Measurements from ENCODE around the gene GRAMD2A.

The GRAMD2A gene

DNA sequence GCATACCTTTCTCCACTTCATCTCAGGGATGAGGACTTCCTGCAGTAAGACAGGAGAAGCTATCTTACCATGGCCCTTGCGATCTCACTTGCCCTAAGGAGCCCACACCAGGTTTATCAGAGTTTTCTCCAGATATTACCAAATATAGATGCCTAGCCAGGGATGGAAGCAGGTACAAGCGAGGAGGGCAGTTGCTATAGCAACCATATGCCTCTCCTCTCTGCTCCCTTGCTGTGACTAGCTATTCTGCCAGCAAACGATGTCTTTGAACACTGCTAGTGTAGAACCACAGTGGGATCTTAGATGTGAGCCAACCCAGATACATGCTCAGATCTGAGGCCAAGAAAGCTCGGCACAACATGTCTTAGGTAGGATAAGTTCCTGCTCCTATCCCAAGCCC is 33.9 kb downstream of the GRAMD2A start:
- DNase-seq = no peak

DNA sequence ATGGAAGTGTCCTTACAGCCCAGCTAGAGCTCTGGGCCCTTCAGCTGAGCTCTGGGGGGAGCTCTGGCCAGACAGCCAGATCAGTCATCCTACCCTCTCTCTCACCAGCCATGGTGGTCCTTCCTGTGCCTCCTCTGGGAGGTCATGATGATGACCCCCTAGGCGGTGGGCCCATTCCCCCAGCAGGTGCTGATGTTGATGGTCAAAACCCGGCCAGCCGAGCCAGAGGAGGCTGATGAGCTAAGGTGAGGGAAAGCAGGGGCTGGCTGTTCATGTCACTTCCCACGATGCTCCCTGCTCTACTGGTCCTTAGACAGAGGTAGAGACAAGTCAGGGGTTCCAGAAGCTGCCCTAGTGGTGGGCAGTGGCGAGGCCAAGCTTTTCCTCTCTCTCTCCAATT is 35.0 kb downstream of the GRAMD2A start:
- no peak for DNase-seq

DNA sequence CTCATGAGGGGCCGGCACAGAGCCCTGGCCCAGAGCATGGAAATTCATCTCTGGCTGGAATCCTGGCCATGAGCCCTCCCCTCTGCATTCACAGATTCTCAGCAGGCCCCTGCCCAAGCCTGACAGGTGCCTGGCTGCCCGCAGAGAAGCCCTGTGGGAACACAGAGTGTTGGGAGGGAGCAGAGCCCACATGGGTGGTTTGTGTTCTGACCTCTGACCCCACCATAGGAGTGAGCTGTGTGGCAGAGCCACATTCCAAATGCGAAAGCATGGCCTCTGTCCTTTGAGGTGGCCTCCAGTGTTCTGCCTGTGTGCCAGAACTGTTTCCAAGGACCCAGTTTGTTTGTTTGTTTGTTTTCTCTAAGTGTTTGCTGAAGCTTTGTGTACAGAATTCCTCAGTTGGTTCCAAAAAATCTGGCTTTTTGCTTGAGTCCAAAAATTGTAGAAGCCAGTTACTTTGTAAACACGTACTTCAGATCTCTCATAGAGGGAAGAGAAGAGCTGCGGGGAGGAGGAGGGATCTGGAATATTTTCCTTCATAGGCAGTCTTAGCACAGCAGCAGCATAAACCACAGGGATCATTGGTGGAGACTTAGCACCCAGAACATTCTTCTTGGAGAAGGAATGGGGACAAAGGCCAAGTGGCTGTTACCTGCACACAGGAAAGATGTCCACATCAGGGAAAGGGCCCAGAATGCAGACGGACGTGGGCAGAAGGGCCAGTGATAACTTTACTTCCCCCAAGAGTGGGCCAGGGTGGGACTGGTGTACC is 36.0 kb downstream of the GRAMD2A start:
- DNase-seq = no peak

DNA sequence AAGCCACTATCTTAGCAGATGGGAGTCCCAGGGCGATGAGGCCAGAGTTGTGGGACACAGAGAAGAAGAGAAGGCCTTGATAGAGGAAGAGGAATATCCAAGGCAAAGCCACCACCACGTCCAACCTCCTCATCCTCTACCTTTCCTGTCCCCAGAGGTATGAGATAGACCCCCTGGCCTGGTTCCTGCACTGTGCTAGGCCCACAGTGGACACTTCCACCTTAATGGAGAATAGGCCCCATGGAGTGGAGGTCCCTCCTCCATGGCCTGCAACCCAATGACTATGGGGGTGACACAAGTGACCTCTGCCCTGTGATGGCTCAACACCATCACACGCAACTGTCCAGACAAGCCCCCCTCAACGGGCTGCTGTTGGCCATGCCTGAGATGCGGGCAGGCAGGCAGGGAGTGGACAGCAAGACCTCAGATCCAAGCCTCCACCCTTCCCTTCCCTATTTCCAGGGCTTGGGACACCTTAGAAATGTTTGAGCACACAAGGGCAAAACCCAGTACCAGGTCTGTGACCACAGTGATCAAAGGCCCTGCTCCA is 36.8 kb downstream of the GRAMD2A start:
- no peak for DNase-seq

DNA sequence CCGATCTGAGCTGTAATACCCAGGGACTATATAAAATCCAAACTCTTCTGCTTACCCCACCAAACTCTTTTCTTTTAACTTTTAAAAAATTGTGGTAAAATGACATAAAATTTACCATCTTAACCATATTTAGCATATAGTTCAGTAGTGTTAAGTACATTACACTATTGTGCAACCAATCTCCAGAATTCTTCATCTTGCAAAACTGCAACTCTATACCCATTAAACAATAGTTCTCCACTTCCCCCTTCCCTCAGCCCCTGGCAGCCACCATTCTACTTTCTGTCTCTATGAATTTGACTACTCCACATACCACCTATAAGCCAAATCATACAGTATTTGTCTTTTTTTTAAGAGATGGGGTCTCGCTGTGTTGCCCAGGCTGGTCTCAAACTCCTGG is 40.7 kb downstream of the GRAMD2A start:
- DNase-seq = no peak

DNA sequence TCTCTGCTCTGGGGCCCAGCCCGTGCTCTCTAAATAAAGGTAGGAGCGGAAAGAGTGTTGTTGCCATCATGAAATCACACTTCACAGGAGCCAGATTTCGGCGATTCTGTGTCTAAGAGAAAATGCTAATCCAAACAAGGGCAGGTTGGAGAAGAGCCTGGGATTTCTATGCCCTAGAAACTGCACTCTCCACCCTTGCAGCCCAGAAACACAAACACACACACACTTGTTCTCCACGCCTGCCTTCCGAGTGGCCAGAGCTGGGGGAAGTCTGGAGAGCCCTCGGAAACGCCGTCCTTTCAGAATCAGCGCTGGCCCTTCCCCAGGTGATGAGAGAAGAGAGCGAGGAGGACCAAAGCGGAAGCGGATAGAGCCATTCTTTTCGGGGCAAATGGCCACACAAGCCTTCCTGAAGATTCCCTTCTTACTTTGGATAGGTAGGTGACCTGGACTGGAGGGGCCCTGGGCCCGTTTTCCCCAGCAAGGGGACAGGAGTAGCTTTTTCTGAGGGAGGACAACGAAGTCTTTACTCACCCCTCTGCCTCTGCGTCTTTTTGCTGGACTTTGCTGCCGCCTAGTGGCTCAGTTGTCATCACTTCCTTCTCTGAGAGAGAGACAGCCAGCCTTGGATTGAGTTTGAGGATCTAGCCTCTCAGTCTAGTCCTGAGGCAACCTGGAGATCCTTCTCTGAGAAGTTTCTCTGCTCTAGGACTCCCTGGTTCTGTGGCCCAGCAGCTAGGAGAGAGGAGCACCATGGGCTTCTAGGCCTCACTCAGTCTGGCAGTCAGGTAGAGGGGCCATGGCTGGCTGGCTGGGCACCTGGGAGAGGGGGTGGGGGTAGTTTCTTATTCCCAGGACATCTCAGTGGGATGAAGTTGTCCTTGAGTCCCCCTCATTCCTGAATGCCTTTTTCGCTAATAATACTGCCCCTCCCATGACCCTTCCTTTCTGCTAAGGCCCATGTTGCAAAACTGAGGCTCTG is 41.7 kb downstream of the GRAMD2A start:
- peak; percentile 40 for DNase-seq

DNA sequence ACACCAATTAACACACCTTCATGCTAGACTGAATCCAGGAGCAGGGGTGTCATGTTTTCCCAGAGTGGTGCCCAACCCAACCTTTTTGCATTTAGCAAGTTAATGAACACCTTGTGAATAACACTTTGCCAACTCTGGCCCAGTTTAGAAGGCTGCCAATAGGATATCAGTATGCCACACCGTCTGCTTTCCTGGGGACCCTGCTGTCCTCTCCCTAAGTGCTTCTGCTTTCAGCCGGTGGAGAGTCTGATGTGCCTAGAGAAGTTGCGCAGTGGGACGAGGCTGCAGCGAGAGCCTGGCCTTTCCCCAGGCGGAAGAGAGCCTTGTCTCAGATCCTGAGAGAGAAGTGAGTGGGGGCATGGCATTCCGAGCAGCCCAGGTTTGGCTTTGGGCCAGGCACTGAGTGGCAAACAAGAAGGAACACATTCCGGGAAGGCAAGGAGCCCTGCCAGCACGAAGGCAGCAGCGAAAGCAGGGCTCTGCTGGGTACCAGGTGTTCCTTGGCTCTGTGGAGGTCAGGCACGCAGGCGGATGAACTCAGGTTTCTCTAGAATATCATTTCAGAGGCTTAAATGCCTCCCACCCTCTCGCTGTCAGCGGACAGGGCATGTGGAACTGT is 42.5 kb downstream of the GRAMD2A start:
- DNase-seq = peak; percentile 35

DNA sequence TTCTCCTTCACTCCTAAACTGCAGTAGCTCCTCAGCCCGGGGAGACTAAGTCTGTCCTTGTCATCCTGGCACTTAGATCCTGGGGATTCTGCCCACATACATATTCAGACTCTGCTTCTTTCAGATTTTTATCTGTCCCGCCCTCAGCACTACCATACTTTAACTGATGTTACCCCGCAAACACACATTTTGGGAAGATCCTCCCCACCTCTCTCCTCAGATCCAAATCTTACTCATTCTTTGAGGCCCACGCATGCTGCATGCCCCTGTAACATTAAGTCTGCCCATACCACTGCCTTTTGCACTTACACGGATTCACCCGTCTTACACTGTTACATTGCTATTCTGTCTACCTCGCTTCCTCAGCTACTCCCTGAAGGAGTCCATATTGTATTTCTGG is 43.3 kb downstream of the GRAMD2A start:
- no peak for DNase-seq

DNA sequence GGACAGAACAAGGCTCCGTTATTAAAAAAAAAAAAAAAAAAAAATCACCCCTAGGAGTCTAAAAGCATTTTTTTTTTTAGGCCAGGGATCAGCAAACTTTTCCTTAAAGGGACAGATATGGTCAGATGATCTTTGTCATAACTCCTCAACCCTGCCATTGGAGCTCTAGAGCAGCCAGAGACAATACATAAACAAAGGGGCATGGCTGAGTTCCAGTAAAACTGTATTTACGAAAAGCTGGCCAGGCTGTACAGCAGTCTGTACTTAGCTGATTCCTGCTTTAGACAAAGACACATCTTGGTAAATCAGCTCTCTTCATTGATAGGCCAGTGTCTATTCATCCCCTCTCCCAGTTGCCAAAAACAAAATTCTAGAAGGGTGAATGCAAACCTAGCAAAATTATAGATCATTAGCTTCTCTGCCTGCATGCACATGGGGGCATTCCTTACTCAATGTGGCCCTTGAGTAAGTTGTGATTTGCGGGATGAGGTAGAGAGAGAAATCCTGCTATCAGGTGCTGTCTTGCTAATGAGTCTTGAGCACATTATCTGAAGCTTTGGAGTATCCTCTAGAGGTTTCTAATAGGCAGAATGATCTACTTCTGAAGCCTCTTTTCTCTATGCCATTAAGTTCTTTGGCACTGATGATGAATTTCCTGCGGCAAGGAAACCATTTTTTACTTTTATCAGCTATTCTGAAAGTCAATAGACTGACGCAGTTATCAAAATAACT is 44.2 kb downstream of the GRAMD2A start:
- DNase-seq = no peak

DNA sequence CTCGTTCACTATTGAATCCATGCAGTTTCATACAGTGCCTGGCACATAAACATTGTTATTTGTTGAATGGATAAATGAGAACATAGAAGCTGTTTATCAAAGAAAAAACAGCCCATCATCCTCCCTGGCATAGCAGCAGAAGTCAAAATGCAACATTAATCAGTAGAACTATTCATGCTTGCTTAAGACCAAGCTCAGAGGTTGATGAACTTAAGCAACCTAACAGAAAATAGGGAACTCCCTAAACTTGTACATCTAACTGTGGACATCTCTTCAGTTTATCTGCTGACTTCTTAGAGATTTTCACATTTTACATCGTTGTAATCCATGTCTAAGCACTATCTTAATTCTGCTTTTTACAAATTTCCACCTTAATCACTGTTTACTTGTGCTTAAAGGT is 50.2 kb downstream of the GRAMD2A start:
- no peak for DNase-seq

DNA sequence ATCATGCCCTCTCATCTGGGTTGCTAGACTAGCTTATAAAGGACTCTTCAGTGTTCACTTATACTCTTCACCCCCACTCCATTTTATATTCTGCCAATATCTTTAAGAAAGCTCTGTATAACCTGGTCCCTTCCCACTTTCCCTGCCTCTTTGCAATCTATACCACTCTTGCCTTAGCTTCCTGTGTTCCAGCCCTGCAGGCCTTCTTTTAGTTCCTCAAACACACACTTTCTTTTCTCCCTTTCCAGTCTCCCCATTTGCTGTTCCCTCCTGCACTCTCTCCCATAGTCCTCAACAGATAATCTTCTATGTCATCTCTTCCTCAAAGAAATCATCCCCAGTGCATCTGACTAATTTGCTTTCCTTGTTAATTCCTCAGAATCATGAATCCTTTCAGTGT is 50.7 kb downstream of the GRAMD2A start:
- DNase-seq = no peak

DNA sequence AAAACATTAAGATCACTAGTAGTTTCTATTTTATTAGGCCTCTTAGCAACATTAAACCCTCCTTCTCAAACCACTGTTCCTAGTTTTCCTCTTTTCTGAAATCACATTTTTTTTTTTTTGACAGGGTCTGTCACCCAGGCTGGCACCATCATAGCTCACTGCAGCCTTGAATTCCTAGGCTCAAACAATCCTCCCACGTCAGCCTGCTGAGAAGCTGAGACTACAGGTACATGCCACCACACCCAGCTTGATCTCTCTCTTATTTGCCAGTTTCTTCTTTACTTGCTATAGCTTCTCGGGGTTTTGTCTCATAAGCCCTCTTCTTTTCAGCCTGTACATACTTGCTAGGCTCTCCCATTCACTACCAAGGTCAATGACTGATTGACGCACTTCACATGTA is 51.4 kb downstream of the GRAMD2A start:
- no peak for DNase-seq

DNA sequence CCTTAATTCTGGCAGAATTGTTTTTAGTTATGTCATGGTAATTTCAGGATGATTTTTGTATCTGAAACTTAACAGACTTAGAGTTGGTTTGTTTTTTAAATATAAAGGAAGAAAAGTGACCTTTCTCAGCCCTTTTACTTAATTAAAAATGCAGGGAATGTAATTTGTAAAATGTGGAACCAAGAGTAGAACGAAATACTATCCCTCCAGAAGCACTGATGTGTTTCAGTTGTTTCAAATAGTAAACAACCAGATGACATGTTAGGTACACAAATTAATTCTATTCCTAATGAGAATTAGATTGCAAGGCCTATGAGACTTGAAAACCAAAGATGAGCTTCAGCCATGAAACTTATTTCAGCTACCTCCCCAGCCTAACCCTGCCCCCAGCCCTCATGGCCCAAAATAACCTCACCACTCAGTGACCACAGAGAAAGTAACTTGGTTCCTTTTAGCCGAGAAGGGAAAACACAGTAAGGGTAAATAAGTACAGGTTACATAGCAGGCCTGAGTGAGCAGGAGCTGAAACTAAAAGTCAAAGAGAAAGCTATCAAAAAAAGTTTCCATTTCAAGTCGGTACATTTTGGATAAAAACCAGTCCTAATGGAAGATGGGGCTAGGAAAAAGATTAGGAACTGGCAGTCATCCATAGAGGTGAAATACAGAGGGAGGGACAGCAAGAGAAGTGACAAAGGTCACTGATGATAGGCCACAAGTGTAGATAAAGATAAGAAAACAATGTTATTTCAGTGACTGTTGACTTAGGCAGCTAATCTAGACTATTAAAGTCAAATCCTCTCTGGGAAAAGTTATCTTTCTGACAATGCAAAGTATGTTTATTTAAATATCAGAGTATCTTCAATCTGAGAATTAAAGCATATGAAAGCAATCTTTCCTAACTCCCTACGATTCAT is 56.2 kb downstream of the GRAMD2A start:
- no peak for DNase-seq

DNA sequence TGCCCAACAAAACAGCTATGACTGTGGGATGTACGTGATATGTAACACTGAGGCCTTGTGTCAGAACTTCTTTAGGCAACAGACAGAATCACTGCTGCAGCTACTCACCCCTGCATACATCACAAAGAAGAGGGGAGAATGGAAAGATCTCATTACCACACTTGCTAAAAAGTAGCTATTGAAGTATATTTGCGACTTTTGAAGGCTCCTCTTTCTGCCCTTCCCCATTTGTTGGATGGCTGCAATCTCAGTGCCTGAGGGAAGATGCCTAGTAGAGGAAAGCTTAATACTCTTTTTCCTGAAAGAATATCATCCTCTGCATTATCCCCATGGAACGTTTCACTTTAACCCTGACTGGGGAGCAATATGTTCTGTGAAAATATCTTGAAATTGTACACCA is 57.5 kb downstream of the GRAMD2A start:
- no peak for DNase-seq

DNA sequence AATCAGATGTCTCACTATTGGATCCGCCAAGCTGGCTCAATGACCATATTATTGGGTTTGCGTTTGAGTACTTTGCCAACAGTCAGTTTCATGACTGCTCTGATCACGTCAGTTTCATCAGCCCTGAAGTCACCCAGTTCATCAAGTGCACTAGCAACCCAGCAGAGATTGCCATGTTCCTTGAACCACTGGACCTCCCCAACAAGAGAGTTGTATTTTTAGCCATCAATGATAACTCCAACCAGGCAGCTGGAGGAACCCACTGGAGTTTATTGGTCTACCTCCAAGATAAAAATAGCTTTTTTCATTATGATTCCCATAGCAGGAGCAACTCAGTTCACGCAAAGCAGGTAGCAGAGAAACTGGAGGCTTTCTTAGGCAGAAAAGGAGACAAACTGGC is 57.9 kb downstream of the GRAMD2A start:
- no peak for DNase-seq

DNA sequence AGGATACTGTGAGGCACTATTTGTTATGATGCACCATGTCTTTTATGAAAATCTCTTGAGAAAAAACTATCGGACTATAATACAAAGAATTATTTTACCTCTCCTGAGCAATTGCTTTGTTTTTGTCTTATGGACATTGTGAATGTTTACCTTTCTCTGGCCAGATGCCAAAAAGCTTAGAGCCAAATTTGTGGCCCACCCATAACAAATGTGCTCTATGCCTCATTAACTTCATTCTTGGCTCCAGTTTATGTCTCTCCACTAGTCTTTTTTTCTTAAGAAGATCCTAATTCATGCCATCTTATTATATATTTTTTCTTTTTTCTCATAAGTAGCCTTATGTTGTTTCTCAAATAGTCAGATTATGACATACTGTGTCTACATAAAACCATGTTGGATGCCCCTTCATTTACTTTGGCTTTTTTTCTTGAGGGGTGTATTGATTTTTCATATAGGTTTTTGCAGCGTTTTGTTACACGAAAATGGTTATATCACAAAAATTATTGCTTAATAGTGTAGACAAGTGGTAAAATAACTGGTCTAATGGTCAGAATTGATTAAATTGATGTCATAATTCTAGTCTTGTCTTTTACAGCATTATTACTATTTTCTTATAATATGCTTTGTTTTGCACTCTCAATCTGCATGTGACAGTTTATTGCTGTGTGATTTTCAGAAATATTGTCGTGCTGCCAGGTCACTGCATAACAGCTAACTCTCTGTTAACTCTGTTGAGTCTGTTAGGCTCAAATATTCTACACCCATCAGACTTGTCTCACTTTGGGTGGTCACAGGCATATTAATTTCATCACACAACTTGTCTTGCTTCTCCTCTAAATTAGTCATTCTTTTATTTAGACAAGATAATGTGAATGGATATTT is 61.2 kb downstream of the GRAMD2A start:
- no peak for DNase-seq

DNA sequence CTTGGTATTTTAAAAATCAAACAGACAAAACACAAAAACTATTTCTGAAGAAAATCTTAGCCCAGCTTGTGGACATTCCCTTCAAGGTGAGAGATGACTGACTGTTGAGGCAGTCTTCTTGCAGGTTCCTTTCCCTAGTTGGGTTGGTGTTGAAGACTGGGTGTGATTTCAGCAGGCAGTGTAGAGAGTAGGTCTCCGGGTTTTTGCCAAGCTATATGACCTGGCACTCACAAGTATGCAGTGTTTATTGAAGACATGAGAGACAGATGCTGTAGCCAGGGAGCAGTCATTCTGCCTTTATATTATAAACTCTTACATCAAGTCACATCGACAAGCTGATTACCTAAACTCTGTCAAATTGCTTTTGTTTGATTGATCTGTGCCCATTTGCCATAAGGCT is 61.9 kb downstream of the GRAMD2A start:
- no peak for DNase-seq

DNA sequence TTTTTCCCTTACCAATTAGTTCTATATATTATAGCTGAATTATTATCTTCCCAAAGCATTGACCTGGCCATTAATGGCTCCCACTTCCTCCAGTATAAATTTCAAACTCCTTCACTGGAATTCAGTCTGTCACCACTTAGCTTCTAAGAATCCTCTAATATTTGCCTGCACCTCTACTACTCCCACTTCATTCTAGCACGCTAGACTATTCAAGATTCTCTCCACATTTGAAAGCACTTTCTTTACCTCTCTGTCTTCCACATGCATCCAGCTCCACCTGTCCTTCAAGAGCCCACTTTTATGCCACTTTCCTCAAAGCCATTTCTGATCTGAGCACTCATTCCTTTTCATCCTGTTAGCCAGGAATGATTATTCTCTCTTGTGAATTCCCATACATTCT is 64.4 kb downstream of the GRAMD2A start:
- DNase-seq = no peak

DNA sequence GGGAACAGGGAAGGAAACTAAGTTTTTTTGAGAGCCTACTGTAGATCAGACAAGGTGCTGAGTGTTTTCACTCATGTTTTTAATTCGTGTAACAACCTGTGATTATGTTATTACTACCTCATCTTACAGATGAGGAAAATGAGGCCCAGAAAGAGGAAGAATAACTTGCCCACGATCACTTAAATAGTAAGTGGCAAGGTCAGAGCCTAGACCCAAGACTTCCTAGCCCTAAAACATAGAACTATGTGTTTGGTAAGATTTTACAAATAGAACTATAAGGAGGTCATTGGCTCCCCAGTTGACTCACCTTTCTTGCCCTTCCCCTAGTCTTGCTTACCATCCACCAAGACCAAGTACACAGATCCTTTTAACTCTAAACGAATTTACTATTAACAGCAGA is 65.7 kb downstream of the GRAMD2A start:
- no peak for DNase-seq

DNA sequence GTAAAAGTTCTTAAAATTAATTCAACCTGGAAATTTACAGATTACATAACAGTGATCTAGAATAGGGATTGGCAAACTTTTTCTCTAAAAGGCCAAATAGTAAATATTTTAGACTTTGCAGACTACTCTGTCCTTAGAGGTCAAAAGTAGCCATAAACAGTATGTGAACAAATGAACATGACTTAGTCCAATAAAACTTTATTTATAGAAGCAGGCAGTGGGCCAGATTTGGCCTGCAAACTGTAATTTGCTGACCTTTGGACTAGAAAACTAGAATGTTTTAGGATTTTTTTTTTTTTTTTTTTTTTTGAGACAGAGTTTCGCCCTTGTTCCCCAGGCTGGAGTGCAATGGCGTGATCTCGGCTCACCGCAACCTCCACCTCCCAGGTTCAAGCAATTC is 67.3 kb downstream of the GRAMD2A start:
- no peak for DNase-seq

DNA sequence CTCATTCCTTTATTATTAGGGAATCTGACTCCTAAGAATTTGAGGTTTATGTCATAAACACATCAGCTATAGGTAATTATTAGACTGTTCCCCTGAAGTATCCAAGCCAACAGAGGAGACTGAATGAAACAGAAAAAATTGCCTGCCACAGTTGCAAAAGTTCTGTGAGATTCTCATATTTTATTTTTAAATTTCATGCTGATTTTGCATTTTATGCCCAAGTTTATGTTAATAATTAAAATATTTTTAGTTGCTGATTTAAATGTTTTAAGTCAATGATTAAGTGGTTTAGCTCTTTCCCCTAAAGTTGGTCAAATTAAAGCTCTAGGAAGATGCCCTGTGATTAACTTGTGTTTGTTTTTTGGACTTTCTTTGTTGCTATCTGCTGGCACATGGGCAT is 69.2 kb downstream of the GRAMD2A start:
- DNase-seq = no peak
